Astrocyte (in vitro differentiated cells and primary cell): Measurements from ENCODE around the gene KCNB1. TPM values are rescaled to one million over a fixed set of nuclear protein-coding genes. Genes with fewer than 3 reads are reported as not detected.

Experiments
- DNase-seq: peaks from one replicate; pipeline ENCODE4 v3.0.0-alpha.2; 2010; ENCODE audit warnings: low read depth
- FAIRE-seq: peaks from 2 replicates; lab custom pipeline; 2011; peaks lifted over from hg19 to GRCh38; lab: Jason Lieb, UNC
- H2AFZ ChIP-seq: 2 replicates; pipeline ENCODE4 v1.6.0; 2012; ENCODE audit warnings: low read depth, low read length, inconsistent platforms
- H3K27ac ChIP-seq: 2 replicates; pipeline ENCODE4 v1.5.1; 2011; ENCODE audit warnings: low read depth, low read length, inconsistent platforms
- H3K27me3 ChIP-seq: 2 replicates; pipeline ENCODE4 v1.6.0; 2011; ENCODE audit warnings: low read length, inconsistent platforms; ENCODE audit not compliant: insufficient read depth
- H3K36me3 ChIP-seq: 2 replicates; pipeline ENCODE4 v1.5.1; 2011; ENCODE audit warnings: low read length, inconsistent platforms; ENCODE audit not compliant: insufficient read depth
- H3K4me1 ChIP-seq: 2 replicates; pipeline ENCODE4 v1.5.1; 2011; ENCODE audit warnings: low read length, inconsistent platforms; ENCODE audit not compliant: insufficient read depth
- H3K4me2 ChIP-seq: 2 replicates; pipeline ENCODE4 v1.6.0; 2012; ENCODE audit warnings: low read length, inconsistent platforms
- H3K4me3 ChIP-seq: 2 replicates; pipeline ENCODE4 v1.5.1; 2011; ENCODE audit warnings: low read depth, mild to moderate bottlenecking, low read length, inconsistent platforms; ENCODE audit not compliant: insufficient read depth
- H3K79me2 ChIP-seq: 2 replicates; pipeline ENCODE4 v1.6.0; 2012; ENCODE audit warnings: mild to moderate bottlenecking, low read length, inconsistent platforms; ENCODE audit not compliant: insufficient read depth
- H3K9ac ChIP-seq: 2 replicates; pipeline ENCODE4 v1.6.0; 2012; ENCODE audit warnings: mild to moderate bottlenecking, low read length, inconsistent platforms
- H3K9me3 ChIP-seq: 2 replicates; pipeline ENCODE4 v1.5.1; 2012; ENCODE audit warnings: low read depth, mild to moderate bottlenecking, low read length, inconsistent platforms; ENCODE audit not compliant: insufficient read depth
- H4K20me1 ChIP-seq: 2 replicates; pipeline ENCODE4 v1.6.0; 2012; ENCODE audit warnings: low read length, inconsistent platforms; ENCODE audit not compliant: insufficient read depth
- H3K27ac Mint-ChIP-seq: one replicate; pipeline ENCODE4 v1.8.0; 2021; ENCODE audit warnings: mild to moderate bottlenecking, mixed read lengths; ENCODE audit not compliant: unreplicated experiment
- H3K27me3 Mint-ChIP-seq: one replicate; pipeline ENCODE4 v1.8.0; 2021; ENCODE audit warnings: low read depth, mixed read lengths; ENCODE audit not compliant: unreplicated experiment
- H3K36me3 Mint-ChIP-seq: one replicate; pipeline ENCODE4 v1.8.0; 2021; ENCODE audit warnings: low read depth, mixed read lengths; ENCODE audit not compliant: unreplicated experiment
- H3K4me1 Mint-ChIP-seq: one replicate; pipeline ENCODE4 v1.8.0; 2021; ENCODE audit warnings: low read depth, mixed read lengths; ENCODE audit not compliant: unreplicated experiment
- H3K4me3 Mint-ChIP-seq: one replicate; pipeline ENCODE4 v1.8.0; 2021; ENCODE audit warnings: mild to moderate bottlenecking, moderate library complexity, mixed read lengths; ENCODE audit not compliant: unreplicated experiment
- H3K9me3 Mint-ChIP-seq: one replicate; pipeline ENCODE4 v1.8.0; 2021; ENCODE audit warnings: mild to moderate bottlenecking, mixed read lengths; ENCODE audit not compliant: unreplicated experiment
- EZH2 ChIP-seq: IDR thresholded peaks from 2 replicates; pipeline ENCODE4 v1.6.1; 2012; ENCODE audit warnings: mild to moderate bottlenecking, low read length, inconsistent platforms; ENCODE audit not compliant: insufficient read depth
- total RNA-seq: library from RNA; stranded (reverse); gene quantifications from 2 replicates; pipeline ENCODE4 v1.2.1, GENCODE V29; 2021
- TF ChIP-seq, protein P1 (sequence below): IDR thresholded peaks from 2 replicates; pipeline ENCODE4 v1.5.1; 2011; ENCODE audit warnings: low read depth, mild to moderate bottlenecking, inconsistent platforms, low read length, moderate library complexity; ENCODE audit not compliant: insufficient read depth

The KCNB1 gene
- total RNA-seq, 1 donor from 2014 or later: 0.48 TPM

DNA sequence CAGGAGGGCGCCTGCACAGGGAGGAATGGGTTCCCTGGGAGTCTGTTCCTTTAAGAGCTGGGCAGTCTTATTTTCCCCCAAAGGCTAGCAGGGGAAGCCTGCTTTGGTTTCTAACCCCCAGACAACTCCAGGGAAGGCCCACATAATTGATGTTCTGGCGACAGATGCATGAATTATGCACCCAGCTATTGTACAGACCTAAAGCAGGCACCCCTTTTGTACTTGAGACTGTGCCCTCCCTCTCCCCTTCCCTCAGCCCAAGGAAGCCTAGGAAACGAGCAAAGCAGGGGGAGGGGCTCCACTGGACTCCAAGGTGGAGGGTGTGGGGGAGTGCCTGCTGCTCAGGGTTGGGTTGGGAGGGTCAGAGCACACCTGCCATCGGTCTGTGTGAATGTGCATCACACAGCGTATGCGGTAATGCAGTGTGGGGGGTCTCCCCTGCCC is 102.1 kb downstream of the KCNB1 start:
- Histone ChIP-seq H3K36me3 (no peaks in the 10 kb centered on the region), H3K27me3 (peaks cover 17% of the 10 kb centered on the region), H3K4me3 (no peak overlapping the region), H3K9me3 (no peaks in the 10 kb centered on the region), H3K79me2 (no peaks in the 10 kb centered on the region), H4K20me1 (no peaks in the 10 kb centered on the region), H3K9ac (no peak overlapping the region), H3K27ac (no peak overlapping the region), H2AFZ (no peak overlapping the region), H3K4me2 (no peak overlapping the region), H3K4me1 (no peaks in the 10 kb centered on the region)
- peaks cover 2% of the 10 kb centered on the region for H3K36me3 Mint-ChIP-seq
- H3K27ac Mint-ChIP-seq: no peak overlapping the region
- no peaks in the 10 kb centered on the region for H3K4me1 Mint-ChIP-seq
- FAIRE-seq (no peak), DNase-seq (no peak)
- no peaks in the 10 kb centered on the region for H3K9me3 Mint-ChIP-seq
- H3K4me3 Mint-ChIP-seq: no peak overlapping the region
- TF ChIP-seq, protein P1, sequence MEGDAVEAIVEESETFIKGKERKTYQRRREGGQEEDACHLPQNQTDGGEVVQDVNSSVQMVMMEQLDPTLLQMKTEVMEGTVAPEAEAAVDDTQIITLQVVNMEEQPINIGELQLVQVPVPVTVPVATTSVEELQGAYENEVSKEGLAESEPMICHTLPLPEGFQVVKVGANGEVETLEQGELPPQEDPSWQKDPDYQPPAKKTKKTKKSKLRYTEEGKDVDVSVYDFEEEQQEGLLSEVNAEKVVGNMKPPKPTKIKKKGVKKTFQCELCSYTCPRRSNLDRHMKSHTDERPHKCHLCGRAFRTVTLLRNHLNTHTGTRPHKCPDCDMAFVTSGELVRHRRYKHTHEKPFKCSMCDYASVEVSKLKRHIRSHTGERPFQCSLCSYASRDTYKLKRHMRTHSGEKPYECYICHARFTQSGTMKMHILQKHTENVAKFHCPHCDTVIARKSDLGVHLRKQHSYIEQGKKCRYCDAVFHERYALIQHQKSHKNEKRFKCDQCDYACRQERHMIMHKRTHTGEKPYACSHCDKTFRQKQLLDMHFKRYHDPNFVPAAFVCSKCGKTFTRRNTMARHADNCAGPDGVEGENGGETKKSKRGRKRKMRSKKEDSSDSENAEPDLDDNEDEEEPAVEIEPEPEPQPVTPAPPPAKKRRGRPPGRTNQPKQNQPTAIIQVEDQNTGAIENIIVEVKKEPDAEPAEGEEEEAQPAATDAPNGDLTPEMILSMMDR: no peak
- no peak for TF ChIP-seq EZH2
- H3K27me3 Mint-ChIP-seq: peaks cover 39% of the 10 kb centered on the region

DNA sequence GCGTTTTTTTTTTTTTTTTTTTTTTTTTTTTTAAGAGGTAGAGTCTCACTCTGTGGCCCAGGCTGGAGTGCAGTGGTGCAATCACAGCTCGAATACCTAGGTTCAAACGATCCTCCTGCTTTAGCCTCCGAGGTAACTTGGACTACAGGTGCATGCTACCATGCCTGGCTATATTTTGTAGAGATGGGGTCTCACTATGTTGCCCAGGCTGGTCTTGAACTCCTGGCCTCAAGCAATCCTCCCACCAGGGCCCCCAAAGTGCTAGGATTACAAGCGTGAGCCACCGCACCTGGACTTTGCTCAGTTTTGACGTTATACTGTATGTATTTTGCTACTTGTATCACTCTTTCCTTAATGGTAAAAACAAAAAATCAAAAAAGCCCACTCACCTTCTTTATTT is 103.1 kb downstream of the KCNB1 start:
- Mint-ChIP-seq H3K9me3 (peaks cover 2% of the 10 kb centered on the region), H3K36me3 (peaks cover 2% of the 10 kb centered on the region), H3K27ac (no peak overlapping the region), H3K27me3 (peaks cover 44% of the 10 kb centered on the region), H3K4me1 (no peaks in the 10 kb centered on the region), H3K4me3 (no peak overlapping the region)
- DNase-seq (no peak), FAIRE-seq (no peak)
- Histone ChIP-seq H2AFZ (no peak overlapping the region), H3K36me3 (no peaks in the 10 kb centered on the region), H3K9ac (no peak overlapping the region), H3K4me1 (no peaks in the 10 kb centered on the region), H3K79me2 (no peaks in the 10 kb centered on the region), H4K20me1 (no peaks in the 10 kb centered on the region), H3K27ac (no peak overlapping the region), H3K9me3 (no peaks in the 10 kb centered on the region), H3K4me3 (no peak overlapping the region), H3K27me3 (peaks cover 17% of the 10 kb centered on the region), H3K4me2 (no peak overlapping the region)
- no peak for TF ChIP-seq EZH2
- TF ChIP-seq, protein P1: no peak

DNA sequence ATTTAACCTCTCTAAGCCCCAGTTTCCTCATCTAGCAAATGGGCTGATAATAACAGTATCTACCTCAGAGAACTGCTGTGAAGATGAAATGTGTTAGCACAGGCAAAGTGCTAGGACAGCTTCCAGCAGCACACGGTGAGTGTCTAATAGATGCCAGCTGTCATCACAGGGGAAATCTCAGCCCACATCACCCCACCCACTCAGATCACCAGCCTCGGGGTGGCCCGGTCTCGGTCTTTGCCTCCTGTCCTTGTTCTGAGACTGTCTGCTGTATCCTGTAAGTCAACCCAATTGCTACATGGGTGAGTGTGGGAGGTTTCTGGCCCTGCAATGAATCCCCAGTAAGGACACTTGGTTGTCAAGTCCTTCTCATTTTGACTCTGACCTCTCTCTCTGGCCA is 105.1 kb downstream of the KCNB1 start:
- Histone ChIP-seq H3K27ac (no peak overlapping the region), H3K4me1 (no peaks in the 10 kb centered on the region), H2AFZ (no peak overlapping the region), H3K36me3 (no peaks in the 10 kb centered on the region), H3K27me3 (peaks cover 18% of the 10 kb centered on the region), H3K79me2 (no peaks in the 10 kb centered on the region), H3K9ac (no peak overlapping the region), H4K20me1 (no peaks in the 10 kb centered on the region), H3K4me2 (no peak overlapping the region), H3K9me3 (no peaks in the 10 kb centered on the region), H3K4me3 (no peak overlapping the region)
- Mint-ChIP-seq H3K9me3 (peaks cover 12% of the 10 kb centered on the region), H3K4me3 (no peak overlapping the region), H3K27me3 (peaks cover 47% of the 10 kb centered on the region), H3K36me3 (no peaks in the 10 kb centered on the region), H3K27ac (no peak overlapping the region), H3K4me1 (no peaks in the 10 kb centered on the region)
- DNase-seq (no peak), FAIRE-seq (no peak)
- no peak for TF ChIP-seq EZH2
- TF ChIP-seq, protein P1: no peak
